ENCODE data around the gene IRF9. TPM values are rescaled to one million over a fixed set of nuclear protein-coding genes. Genes with fewer than 3 reads are reported as not detected.

IRF9 gene
- total RNA-seq, 2 donors from 2014 or later = 12.5 to 21.5 TPM

DNA sequence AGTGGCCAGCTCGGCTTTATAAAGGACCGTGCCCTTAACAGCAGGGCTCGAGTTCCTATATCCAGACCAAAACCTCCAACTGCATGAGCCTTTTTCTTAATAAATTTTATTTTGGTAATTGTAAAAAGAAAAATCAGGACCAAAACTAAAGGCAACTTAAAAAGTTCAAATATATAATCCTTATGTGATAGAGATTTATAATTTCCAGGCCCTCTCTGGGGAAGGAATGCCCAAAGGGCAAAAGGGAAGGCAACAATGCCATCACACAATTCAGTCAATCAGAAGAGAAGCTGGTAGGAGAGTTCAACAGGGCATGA lies 28.0 kb downstream of the IRF9 start:
- no peak for TF ChIP-seq POLR2A (IDR thresholded peaks at IDR 0.05)
- TF ChIP-seq CTCF (IDR thresholded peaks at IDR 0.05) = no peak
- WGBS, 2 donors = 0% methylated on average over 3 of the region's 3 CpGs
- H3K4me1 ChIP-seq = peaks cover 41% of the 10 kb centered on the region
- H3K27ac ChIP-seq = peak overlapping the region in 3 of 4 donors; percentile 15 to 87 (median 79)
- intact Hi-C loops (cut with DNase I) = no loop called here
- H3K9me3 ChIP-seq = no peaks in the 10 kb centered on the region
- no peak overlapping the region for H3K4me3 ChIP-seq
- no peaks in the 10 kb centered on the region for H3K27me3 ChIP-seq
- ATAC-seq (no peak), DNase-seq (no peak)
- peaks cover 0 to 10% of the 10 kb centered on the region in 2 donors for H3K36me3 ChIP-seq (replicated peaks in 1 of 2; ENCODE audit: insufficient read depth in 1 of 2, low read depth in 2 of 2)

DNA sequence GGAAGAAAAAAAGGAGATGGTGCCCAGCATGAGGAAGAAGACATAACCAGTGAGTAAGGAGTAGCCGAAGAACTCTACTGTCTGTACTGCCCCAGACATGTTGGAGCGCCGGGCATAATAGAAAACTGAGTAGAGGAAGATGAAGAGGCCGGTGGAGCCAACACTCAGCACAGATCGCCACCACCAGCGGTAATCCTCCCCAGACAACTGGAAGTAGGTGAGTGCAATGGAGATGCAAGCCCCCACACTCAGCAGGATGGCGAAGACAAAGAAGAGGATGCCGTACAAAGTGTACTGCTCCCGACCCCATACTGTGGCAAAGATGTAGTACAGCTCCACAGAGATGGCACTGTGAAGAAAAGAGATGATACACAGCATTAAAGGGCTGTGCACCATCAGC lies 28.4 kb downstream of the IRF9 start:
- WGBS, 2 donors = 84 to 90% methylated on average over 9 of the region's 9 CpGs
- intact Hi-C loops (cut with DNase I) = no loop called here
- Histone ChIP-seq H3K9me3 (no peaks in the 10 kb centered on the region), H3K36me3 (replicated peaks in 1 of 2; ENCODE audit: insufficient read depth in 1 of 2, low read depth in 2 of 2) (peaks cover 0 to 6% of the 10 kb centered on the region in 2 donors), H3K27ac (peak overlapping the region in 2 of 4 donors; percentile 15 to 87), H3K4me1 (peaks cover 45% of the 10 kb centered on the region), H3K27me3 (no peaks in the 10 kb centered on the region), H3K4me3 (no peak overlapping the region)
- DNase-seq = no peak
- TF ChIP-seq CTCF (IDR thresholded peaks at IDR 0.05) (no peak), POLR2A (IDR thresholded peaks at IDR 0.05) (no peak)
- ATAC-seq = no peak

GRCh38 chr14:24190416-24190815 lies 29.4 kb downstream of the IRF9 start:
- peaks cover 50% of the 10 kb centered on the region for H3K4me1 ChIP-seq
- no peak overlapping the region for H3K27ac ChIP-seq
- DNase-seq = no peak
- H3K36me3 ChIP-seq (replicated peaks in 1 of 2; ENCODE audit: insufficient read depth in 1 of 2, low read depth in 2 of 2) = peaks cover 0 to 3% of the 10 kb centered on the region in 2 donors
- no peaks in the 10 kb centered on the region for H3K27me3 ChIP-seq
- intact Hi-C loops (cut with DNase I) = no loop called here
- TF ChIP-seq POLR2A (IDR thresholded peaks at IDR 0.05) (no peak), CTCF (IDR thresholded peaks at IDR 0.05) (no peak)
- no peak overlapping the region for H3K4me3 ChIP-seq
- WGBS, 2 donors = 83 to 88% methylated on average over 7 to 10 of the region's 10 CpGs
- ATAC-seq = no peak
- no peaks in the 10 kb centered on the region for H3K9me3 ChIP-seq

DNA sequence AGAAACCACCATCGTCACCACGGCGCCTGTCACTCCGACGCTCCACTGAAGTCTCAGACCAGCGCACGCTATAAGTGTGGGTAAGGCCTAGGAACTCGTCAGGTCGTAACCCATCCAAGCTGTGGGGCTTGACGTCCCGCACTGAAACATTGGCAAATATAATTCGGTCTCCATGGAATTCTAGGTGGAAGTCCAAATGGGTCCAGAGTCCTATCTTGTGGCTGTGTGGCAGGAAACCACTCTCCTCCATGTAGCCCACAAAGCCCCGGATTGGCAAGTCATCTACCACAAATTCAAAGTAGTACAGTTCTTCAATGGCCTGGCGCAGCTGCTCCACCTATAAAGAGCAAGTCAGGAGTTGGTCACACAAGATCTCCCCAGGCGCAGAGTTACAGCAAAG lies 31.9 kb downstream of the IRF9 start:
- Histone ChIP-seq H3K27ac (no peak overlapping the region), H3K36me3 (replicated peaks in 1 of 2; ENCODE audit: insufficient read depth in 1 of 2, low read depth in 2 of 2) (peaks cover 0 to 3% of the 10 kb centered on the region in 2 donors), H3K9me3 (no peaks in the 10 kb centered on the region), H3K4me1 (peaks cover 54% of the 10 kb centered on the region), H3K4me3 (no peak overlapping the region), H3K27me3 (no peaks in the 10 kb centered on the region)
- ATAC-seq (no peak), DNase-seq (no peak)
- intact Hi-C loops (cut with DNase I) = no loop called here
- WGBS, 2 donors = 92 to 93% methylated on average over 4 to 15 of the region's 15 CpGs
- TF ChIP-seq CTCF (IDR thresholded peaks at IDR 0.05) (no peak), POLR2A (IDR thresholded peaks at IDR 0.05) (no peak)

GRCh38 chr14:24194186-24194872 lies 33.3 kb downstream of the IRF9 start:
- no peaks in the 10 kb centered on the region for H3K27me3 ChIP-seq
- peaks cover 56% of the 10 kb centered on the region for H3K4me1 ChIP-seq
- TF ChIP-seq POLR2A (IDR thresholded peaks at IDR 0.05) = no peak
- no peak for TF ChIP-seq CTCF (IDR thresholded peaks at IDR 0.05)
- intact Hi-C loops (cut with DNase I) = no loop called here
- peaks cover 0 to 3% of the 10 kb centered on the region in 2 donors for H3K36me3 ChIP-seq (replicated peaks in 1 of 2; ENCODE audit: insufficient read depth in 1 of 2, low read depth in 2 of 2)
- 47 to 57% methylated on average over 7 of the region's 7 CpGs for WGBS, 2 donors
- ATAC-seq = no peak
- H3K9me3 ChIP-seq = no peaks in the 10 kb centered on the region
- H3K4me3 ChIP-seq = peak overlapping the region in 1 of 2 donors; percentile 87
- no peak for DNase-seq
- H3K27ac ChIP-seq = peak overlapping the region; percentile 92 to 98 (median 96)
